ENCODE results near the gene MIAT. TPM values are rescaled to one million over a fixed set of nuclear protein-coding genes. Genes with fewer than 3 reads are reported as not detected.

MIAT gene
- total RNA-seq, 4 donors from 2014 or later: 0.72 to 7.6 (median 1.1) TPM

DNA sequence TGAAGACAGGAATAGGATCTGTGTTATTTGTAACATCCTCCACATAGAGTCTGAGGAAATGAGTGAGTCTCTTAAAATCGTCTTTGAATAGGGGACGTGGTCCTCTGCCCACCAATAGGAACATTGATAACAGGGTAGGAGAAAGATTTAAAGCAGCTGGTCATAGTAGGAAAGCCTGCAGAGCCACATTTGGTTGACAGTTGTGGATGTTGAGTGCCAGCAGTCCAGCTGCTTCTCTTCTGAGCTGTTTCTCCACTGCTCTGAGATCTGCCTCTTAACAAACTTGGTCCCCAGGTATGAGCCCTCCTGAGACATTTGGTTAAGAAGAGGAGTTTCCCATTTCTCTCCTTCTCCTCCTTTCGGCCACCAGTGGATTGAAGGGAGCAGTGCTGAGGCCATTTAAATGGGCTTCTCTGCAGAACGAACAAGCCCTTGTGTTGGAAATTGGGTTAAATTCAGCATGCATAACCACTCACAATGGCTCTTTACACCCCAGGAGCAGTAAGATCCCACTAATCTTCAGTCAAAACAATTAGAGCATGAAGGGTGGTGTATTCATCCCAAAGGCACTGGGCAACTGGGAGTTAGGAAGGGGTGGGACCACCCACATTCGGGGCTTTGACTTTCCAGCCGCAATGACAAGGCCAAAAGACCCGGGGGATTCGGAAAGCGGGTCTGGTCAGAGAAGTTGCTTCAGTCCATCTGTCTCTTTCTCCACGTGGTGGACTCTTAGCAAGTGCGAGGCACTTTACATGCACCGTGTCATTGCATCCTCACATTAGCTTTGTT is 32.3 kb downstream of the MIAT start:
- Histone ChIP-seq H3K27ac (no peak overlapping the region), H3K4me3 (no peak overlapping the region), H3K9me3 (no peaks in the 10 kb centered on the region), H3K27me3 (no peaks in the 10 kb centered on the region), H3K4me1 (no peaks in the 10 kb centered on the region), H3K36me3 (peaks cover 9% of the 10 kb centered on the region)
- WGBS: 70% methylated on average over 12 of the region's 12 CpGs
- TF ChIP-seq, protein P1, sequence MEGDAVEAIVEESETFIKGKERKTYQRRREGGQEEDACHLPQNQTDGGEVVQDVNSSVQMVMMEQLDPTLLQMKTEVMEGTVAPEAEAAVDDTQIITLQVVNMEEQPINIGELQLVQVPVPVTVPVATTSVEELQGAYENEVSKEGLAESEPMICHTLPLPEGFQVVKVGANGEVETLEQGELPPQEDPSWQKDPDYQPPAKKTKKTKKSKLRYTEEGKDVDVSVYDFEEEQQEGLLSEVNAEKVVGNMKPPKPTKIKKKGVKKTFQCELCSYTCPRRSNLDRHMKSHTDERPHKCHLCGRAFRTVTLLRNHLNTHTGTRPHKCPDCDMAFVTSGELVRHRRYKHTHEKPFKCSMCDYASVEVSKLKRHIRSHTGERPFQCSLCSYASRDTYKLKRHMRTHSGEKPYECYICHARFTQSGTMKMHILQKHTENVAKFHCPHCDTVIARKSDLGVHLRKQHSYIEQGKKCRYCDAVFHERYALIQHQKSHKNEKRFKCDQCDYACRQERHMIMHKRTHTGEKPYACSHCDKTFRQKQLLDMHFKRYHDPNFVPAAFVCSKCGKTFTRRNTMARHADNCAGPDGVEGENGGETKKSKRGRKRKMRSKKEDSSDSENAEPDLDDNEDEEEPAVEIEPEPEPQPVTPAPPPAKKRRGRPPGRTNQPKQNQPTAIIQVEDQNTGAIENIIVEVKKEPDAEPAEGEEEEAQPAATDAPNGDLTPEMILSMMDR (IDR thresholded peaks at IDR 0.05): no peak
- TF ChIP-seq EP300 (IDR thresholded peaks at IDR 0.05): no peak
- no peak for TF ChIP-seq POLR2A (IDR thresholded peaks at IDR 0.05)
- no peak for TF ChIP-seq POLR2AphosphoS5 (IDR thresholded peaks at IDR 0.05)
- DNase-seq (ENCODE audit: low spot score in 2 of 2): no peak

DNA sequence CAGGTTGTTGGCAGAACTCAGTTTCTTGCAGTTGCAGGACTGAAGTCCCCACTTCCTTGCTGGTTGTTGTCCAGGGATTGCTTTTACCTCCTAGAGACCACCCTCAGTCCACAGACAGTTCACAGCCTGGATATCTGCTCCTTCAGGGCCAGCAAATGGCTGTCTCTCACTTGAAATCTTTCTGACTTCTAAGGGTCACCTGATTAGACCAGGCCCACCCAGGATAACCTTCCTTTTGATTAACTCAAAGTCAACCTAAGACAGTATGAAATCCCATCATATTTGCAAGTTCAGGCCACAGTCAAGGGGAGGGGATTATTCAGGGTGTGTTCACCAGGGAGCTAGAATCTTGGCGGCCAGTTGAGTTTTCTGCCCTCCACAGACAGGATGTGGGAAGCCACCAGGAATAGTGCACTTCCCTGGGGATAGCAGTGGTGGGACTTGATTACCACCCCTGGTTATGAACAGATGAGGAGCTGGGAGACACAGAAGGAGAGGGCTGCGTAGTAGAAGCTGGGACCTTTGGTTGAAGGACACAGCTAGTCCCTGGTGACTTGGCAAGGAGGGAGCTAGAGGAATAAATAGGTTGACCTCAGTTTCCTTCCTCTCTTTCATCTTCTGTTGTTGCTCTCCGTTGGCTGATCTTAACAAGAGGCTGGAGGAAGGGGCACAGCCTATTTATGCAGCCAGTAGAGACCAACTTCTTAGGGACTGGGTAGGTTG is 33.4 kb downstream of the MIAT start:
- no peak for DNase-seq (ENCODE audit: low spot score in 2 of 2)
- Histone ChIP-seq H3K36me3 (peaks cover 16% of the 10 kb centered on the region), H3K27ac (no peak overlapping the region), H3K4me3 (no peak overlapping the region), H3K9me3 (no peaks in the 10 kb centered on the region), H3K4me1 (no peaks in the 10 kb centered on the region), H3K27me3 (no peaks in the 10 kb centered on the region)
- TF ChIP-seq, protein P1 (IDR thresholded peaks at IDR 0.05): no peak
- TF ChIP-seq POLR2AphosphoS5 (IDR thresholded peaks at IDR 0.05) (no peak), POLR2A (IDR thresholded peaks at IDR 0.05) (no peak), EP300 (IDR thresholded peaks at IDR 0.05) (no peak)
- WGBS: 60% methylated on average over 3 of the region's 3 CpGs

DNA sequence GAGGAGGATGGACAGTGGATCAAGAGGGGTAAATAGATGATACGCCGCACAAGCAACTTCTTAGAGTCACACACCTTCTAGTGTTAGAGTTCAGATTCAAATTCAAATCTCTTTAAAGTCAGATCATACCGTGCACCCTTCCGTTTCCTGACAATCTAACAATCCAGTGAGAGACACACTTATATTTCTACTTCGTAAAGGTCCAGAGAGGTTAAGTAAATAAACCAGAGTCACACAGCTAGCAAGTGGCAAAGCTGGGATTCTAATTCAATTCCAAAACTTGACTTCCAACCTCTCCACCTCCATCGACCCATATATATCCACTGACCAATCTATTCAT is 34.0 kb downstream of the MIAT start:
- no peak overlapping the region for H3K4me3 ChIP-seq
- H3K36me3 ChIP-seq: peaks cover 18% of the 10 kb centered on the region
- no peaks in the 10 kb centered on the region for H3K4me1 ChIP-seq
- whole genome bisulfite sequencing: 87% methylated on average over 5 of the region's 6 CpGs
- H3K9me3 ChIP-seq: no peaks in the 10 kb centered on the region
- no peak for TF ChIP-seq POLR2AphosphoS5 (IDR thresholded peaks at IDR 0.05)
- no peak for TF ChIP-seq POLR2A (IDR thresholded peaks at IDR 0.05)
- TF ChIP-seq EP300 (IDR thresholded peaks at IDR 0.05): no peak
- TF ChIP-seq, protein P1 (IDR thresholded peaks at IDR 0.05): no peak
- DNase-seq (ENCODE audit: low spot score in 2 of 2): no peak
- no peak overlapping the region for H3K27ac ChIP-seq
- H3K27me3 ChIP-seq: no peaks in the 10 kb centered on the region

DNA sequence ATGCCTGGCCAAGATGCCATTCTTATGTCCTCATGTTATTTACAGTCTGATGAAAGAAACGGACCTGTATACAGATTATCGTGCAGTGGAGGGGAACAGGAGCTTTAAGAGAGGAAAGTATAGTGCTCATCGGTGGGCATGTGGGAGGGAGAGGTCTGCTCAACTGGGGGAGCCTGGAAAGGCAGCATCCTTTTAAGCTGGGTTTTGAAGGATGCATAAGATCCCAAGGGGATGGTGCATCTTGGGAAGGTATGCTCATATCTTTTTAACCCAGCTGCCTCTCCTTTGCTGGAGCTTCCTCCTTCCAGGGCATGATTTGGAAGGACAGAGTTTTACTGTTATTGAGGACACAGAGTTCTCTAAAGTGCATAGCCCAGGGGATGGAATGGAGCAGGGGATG is 34.8 kb downstream of the MIAT start:
- TF ChIP-seq POLR2AphosphoS5 (IDR thresholded peaks at IDR 0.05) (no peak), EP300 (IDR thresholded peaks at IDR 0.05) (no peak), POLR2A (IDR thresholded peaks at IDR 0.05) (no peak)
- TF ChIP-seq, protein P1 (IDR thresholded peaks at IDR 0.05): no peak
- no peak overlapping the region for H3K4me3 ChIP-seq
- WGBS: 91% methylated on average over 3 of the region's 3 CpGs
- H3K36me3 ChIP-seq: peaks cover 18% of the 10 kb centered on the region
- H3K9me3 ChIP-seq: no peaks in the 10 kb centered on the region
- no peaks in the 10 kb centered on the region for H3K4me1 ChIP-seq
- DNase-seq (ENCODE audit: low spot score in 2 of 2): no peak
- H3K27me3 ChIP-seq: no peaks in the 10 kb centered on the region
- H3K27ac ChIP-seq: no peak overlapping the region

DNA sequence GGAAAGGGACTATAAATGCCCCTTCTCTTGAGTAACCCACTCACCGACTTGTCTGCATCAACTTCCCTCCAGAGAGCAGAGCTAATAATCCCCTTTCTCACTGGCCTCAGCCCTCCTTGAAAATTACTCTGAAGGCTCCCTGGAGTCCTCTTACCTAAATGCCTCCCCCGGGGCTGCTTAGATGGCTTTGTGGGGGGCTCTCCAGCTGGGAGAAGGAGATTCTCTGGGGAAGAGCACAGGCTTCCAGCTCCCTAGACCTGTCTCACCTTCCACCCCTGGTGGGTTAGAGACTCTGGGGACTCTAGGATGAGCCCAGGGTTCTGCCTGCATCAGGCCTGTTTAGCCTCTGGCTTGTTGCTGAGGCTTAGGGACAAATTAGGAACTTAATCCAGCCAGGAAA is 39.8 kb downstream of the MIAT start:
- WGBS: 72% methylated on average over 2 of the region's 2 CpGs
- Histone ChIP-seq H3K4me3 (no peak overlapping the region), H3K27ac (no peak overlapping the region), H3K4me1 (no peaks in the 10 kb centered on the region), H3K9me3 (no peaks in the 10 kb centered on the region), H3K36me3 (peaks cover 41% of the 10 kb centered on the region), H3K27me3 (no peaks in the 10 kb centered on the region)
- no peak for DNase-seq (ENCODE audit: low spot score in 2 of 2)
- TF ChIP-seq POLR2A (IDR thresholded peaks at IDR 0.05) (no peak), EP300 (IDR thresholded peaks at IDR 0.05) (no peak), POLR2AphosphoS5 (IDR thresholded peaks at IDR 0.05) (no peak)
- TF ChIP-seq, protein P1 (IDR thresholded peaks at IDR 0.05): no peak
